Measurements from ENCODE around the gene PCDH15.
"Not testable (repeated sequence)": the region's sequence is repeated elsewhere in the genome, so short reads cannot be mapped to it uniquely, and the experiment has no call there.

The PCDH15 gene

DNA sequence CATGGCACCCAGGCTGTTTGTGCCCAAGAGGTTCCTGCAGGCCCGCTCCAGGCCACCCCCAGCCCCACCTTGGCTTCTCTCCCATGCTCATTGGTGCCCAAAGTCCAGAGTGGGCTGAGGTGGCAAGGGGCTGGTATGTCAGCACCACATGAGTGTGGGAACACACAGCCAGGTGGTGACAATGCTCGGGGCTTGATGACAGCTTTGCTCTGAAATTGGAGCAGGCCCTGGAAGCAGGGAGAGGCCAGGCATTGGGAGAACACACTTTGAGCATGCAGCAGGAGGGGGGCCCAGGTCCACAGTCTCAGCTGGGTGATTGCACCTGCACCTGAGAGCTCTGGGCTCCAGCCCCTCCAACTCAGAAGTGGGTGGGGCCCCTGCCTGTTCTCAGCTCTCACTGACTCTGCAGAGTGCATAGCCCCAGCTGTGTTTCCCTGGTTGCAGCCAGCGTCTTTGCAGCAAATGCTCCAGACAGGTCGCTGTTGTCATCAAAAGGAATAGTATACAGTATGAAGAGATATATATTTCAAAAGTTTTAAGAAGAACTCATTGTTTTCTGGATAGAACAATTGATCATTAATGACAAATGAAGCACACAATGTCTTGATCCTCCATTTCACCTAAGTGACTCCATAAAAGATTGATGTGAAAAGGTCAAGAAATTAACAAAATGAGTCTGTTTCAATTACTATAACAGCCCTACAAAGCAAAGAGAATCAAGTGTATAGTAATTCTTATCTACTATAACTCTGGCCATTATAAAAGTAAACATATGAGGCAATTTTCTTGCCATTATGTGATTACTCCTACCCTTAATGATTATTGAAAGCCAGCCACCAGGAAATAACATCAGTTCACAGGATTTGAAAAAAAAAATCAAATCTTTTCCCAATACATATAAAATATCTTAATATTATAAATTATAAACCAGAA, 848.1 kb downstream of the PCDH15 start:
- DNase-seq, result no peak

DNA sequence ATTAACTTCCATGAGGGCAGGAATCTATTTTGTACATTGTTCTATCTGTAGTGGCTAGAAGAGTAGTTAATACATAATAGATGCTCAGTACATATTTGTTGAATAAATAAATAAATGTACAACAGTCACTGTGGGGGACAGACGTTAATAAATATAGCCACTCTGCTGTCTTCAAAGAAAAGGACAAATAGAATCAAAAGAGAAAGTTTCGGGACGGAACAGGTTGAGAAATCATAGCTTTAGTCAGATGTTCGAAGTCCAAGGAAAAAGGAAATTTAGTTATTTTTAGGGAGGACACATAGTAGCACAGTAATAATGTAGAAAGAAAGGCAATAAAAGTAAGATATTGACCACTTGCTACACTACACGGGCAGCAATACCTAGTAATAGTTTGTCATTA, 861.4 kb downstream of the PCDH15 start:
- DNase-seq, result no peak

DNA sequence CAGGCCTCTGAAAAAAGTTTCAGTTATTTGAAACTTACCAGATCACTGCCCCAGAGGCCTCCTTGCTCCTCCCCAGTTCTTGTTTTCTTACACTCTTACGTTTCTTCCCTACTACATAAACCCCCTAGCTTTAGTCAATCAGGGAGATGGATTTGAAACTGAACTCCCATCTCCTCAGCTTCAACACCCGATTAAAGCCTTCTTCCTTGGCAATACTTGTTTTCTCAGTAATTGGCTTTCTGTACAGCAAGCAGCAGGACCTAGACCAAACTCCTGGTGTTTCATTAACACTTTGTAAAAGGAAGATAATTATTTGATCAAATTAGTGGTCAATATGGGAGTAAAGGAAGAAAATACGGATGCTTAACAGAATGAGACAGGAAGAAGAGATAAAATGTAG, 870.4 kb downstream of the PCDH15 start:
- DNase-seq, result no peak

DNA sequence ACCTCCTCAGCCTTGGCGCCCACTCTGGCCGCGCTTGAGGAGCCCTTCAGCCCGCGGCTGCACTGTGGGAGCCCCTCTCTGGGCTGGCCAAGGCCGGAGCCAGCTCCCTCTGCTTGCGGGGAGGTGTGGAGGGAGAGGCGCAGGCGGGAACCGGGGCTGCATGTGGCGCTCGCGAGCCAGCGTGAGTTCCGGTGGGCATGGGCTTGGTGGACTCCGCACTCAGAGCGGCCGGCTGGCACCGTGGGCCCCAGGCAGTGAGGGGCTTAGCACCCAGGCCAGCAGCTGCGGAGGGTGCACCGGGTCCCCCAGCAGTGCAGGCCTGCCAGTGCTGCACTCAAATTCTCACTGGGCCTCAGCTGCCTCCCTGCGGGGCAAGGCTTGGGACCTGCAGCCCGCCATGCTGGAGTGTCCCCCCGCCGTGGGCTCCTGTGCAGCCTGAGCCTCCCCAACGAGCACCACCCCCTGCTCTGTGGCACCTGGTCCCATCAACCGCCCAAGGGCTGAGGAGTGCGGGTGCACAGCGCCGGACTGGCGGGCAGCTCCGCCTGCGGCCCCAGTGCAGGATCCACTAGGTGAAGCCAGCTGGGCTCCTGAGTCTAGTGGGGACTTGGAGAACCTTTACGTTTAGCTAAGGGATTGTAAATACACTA, 876.9 kb downstream of the PCDH15 start:
- not testable (repeated sequence) for DNase-seq

DNA sequence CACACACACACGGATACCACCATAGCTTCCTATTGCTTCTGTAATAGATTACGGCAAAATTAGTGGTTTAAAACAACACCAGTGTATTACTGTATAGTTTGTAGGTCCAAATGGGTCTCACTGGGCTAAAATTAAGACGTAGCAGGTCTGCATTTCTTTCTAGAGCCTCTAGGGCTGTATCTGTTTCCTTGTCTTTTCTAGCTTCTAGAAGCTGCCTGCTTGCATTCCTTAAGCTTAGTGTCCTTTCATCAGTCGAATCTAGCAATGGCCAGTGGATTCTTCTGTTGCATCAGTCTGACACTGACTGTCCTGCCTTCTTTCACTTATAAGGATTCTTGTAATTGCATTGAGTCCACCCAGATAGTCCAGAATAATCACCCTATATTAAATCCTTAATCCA, 882.3 kb downstream of the PCDH15 start:
- no peak for DNase-seq

DNA sequence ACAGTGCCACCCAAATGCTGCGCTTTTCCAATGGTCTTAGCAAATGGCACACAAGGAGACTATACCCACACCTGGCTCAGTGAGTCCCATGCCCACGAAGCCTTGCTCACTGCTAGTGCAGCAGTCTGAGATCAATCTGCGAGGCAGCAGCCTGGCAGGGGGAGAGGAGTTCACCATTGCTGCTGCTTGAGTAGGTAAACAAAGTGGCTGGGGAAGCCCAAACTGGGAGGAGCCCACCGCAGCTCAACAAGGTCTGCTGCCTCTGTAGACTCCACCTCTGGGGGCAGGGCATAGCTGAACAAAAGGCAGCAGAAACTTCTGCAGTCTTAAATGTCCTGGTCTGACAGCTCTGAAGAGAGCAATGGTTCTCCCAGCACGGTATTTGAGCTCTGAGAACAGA, 891.2 kb downstream of the PCDH15 start:
- no peak for DNase-seq

DNA sequence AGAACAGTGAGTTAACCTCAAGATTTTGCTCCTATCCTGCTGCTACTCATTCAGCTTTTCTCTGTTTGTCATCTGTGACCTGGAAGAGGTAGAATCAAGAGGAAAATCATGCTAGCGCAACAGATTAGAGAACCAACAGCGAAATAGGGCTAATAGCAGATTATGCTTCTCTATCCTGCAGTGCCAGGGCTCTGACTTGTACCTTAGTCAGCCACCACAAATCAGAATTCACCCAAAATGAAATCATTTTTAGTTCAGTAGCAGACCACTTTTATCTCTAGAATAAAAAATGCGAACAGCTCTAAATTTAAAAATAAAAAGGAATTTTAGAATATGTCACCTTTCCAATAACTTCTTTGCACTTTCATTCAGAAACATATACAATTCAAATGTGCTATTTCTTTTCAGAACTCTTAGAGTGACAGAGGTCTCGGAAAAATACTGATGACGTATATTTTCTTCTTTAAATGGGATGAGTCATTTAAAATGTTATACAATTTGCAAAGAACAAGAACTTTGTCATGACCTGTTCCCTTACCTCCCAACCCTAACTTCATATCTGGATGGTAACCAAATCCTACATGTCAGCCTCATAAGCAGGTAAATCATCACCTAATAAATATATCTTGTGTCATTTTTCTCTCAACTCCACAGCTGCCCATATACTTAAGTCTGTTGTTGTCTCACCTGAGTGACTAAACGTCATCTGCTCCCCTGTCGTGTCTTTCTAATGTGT, 896.4 kb downstream of the PCDH15 start:
- DNase-seq, result no peak

DNA sequence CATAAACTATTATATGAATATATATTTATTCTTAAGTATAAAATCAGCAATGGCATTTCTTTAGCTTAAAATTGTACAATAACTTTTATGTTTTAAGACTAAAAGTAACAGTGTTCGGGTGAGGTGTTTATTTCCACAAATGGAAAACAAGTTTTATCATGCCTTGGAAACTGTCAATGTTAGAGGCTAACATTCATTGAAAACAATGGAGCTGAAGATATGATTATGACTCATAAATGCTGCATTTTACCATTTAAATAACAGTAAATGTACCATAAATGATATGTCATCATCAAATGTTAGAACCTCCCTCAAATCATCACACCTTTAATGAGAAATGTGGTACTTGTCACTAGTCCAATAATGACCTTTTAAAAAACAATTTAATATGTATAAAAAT, 897.3 kb downstream of the PCDH15 start:
- no peak for DNase-seq

DNA sequence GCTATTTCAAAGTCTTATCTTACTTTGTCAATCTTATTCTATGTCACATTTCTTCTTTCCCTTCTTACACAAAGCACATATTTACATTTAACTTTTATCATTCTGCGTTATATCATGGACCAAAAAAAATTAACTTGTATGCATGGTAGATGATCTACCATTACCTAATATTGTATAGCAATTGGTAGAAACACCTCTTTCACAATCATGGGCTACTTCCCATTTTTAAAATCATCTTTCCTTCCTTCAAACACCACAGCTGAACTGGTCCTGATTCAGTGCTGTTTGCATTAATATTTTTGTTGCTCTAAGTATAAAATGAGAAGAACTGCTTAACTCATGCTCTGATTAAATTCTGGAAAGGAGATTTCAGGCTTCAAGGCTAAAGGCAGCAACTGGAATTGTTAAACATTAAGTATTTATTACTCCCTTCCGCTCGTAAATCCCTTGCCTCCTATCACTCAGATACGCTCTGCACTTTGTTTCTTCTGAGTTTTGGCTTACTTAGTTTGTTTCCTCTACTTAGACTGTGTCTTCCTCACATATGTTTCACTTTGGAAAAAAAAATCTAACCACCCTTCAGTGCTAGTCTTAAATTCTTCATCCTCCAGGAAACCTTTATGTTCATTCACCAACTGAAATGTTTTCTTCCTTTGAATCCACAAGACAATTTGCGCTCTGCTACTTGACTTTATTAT, 901.4 kb downstream of the PCDH15 start:
- DNase-seq, result peak in 1 of 2 donors; percentile 12

DNA sequence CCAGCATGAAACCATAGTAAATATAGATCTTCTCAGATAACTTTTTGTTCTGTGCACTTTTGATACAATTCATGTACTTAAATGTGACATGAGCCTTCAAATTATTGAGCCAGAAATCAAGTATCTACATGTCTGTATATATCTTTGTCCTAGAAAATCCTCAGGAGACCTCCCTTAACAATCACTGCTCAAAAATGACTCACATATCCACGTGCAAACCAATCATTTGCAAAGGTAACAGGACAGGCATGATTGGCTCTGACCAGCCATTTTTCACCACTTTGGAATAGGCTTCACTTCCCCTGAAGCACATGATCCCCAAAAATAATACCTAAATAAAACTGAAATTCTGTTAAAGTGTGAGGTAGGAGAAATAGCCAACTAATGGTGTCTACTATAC, 902.5 kb downstream of the PCDH15 start:
- no peak for DNase-seq

DNA sequence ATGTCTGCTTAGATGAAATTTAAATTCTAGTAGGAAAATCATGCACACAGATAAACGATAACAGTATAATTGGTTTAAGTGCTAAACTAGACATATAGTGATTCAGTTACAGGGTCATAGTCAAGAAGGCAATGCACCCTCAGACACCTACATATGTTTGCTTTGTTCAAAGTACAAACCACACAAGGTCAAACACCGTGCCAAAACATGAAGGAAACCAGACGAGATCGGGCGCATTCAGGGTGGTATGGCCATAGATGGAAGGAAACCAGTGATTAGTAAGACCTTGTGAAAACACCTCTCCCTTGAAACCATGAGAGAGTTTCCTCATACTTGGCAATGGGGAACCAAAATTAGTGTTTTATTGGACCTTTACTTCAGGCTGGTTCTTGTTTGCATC, 906.9 kb downstream of the PCDH15 start:
- no peak for DNase-seq

DNA sequence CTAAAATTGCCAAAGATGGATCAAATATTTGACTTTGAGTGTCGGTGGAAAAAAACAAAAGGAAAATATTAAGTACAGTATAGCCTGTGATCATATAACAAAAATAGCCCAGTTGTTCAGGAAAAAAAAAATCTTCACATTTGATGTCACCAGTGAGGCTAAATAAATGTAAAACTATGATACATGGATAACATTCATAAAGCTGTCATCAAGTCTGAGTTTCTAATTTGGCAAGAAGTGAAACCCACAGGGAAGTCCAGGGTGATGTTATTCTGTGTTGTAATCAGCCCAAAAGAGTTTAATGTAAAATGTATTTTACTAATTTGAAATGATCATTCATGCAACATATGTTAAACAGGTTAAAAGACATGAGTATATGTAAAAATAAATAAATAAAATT, 908.0 kb downstream of the PCDH15 start:
- no peak for DNase-seq

DNA sequence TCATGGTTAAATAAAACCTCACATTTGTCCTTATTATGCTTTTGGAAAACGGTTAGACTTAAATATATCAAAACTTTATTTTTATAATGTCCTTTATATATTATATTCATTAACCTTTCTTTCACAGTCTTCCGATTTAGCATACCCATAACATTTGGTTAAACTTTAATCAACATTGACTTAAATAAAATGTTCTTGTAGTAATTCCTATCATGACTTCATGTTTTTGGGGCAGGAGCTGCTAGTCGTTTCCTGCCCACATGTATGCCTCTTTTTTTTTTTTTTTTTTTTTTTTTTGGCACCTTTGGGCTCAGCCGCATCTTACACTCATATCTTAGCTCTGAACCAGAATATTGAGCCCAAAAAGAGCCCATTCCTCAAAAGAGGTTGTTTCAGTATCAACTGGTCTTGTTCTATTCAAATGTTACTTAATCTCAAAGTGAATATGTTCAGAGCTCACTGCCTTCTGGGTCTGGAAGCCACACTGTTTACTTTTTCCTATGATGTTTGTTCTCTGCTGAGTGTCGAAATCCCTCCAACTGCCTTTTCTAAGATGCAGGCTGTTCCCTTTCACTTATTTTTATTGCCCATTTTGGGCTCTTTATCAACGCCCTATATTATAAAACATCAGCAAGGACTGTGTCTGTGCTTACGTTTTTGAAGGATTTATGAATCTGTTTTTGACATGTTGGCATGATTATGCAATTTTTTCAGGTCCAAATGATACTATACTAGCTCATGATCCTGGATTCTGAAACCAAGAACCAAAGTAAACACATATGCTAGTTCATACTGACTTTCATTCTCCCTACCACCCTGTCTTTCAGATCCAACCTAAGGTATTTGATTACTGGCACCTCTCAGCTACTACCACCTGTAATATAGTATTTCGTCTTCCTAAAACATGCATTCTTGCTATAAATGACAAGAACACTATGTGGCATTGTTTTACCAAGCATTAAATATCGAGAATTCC, 914.4 kb downstream of the PCDH15 start:
- no peak for DNase-seq

DNA sequence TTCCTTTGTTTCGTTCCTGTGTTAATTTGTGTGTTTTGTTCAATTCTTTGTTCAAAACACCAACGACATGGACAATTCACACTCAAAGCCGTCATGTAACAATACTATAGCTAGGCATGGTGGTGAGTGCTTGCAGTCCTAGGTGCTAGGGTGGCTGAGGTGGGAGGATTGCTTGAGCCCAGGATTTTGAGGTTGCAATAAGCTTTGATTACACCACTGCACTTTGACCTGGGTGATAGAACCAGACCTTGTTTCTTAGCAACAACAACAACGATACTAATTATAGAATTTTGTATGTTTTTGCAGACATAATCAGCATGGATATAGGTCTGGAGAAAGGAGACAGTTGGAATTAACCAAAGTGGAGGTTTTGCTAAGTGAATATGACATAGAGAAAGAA, 936.2 kb downstream of the PCDH15 start:
- no peak for DNase-seq

DNA sequence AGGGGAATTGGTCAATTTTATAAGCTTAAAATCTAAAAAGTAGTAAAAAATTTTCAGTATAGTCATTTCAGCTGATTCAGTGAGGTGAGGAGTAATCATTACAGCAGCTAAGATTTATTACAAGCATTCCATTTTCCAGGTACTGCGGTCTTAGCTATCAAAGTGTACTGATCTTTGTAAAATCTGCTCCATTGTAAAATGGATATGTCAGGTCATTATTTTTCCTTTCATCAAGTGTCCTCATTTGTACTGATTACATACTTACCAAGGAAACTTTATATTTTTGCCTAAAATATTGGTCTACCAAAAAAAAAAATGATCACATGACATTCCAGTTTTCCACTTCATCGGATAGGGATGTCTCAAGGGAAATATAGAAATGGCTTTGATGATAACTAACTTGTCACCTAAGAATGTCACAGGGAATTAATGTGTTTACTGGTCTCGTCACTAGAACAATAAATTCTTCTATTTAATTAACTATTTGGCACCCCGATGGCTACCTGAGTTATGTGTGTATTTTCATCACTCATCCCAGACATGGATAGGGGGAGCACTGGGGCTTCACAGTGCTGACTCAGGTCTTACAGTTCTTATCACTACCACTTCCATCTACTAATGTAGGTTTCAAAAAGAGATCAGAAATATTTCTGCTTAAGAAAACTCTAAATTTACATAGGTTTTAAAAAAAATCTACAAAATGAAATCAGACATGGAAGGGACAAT, 948.4 kb downstream of the PCDH15 start:
- DNase-seq, result no peak

DNA sequence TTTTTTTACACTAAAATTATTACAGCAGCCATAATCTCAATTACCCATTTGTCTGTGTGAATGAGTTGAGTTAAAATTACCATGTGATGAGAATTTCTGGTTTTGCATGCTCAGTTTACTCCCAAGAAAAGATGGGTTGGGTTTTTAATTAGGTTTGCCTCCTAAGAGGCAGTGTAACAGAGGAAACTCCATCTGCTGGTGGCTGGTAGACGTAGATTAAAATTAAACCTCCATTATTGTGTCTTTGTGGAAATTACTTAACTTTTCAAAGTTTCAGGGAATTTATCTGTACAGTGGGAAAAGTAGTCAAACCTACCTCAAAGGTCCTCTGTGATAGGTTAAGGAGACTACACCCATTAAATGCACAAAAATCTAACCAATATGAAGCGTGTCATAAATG, 954.2 kb downstream of the PCDH15 start:
- no peak for DNase-seq

DNA sequence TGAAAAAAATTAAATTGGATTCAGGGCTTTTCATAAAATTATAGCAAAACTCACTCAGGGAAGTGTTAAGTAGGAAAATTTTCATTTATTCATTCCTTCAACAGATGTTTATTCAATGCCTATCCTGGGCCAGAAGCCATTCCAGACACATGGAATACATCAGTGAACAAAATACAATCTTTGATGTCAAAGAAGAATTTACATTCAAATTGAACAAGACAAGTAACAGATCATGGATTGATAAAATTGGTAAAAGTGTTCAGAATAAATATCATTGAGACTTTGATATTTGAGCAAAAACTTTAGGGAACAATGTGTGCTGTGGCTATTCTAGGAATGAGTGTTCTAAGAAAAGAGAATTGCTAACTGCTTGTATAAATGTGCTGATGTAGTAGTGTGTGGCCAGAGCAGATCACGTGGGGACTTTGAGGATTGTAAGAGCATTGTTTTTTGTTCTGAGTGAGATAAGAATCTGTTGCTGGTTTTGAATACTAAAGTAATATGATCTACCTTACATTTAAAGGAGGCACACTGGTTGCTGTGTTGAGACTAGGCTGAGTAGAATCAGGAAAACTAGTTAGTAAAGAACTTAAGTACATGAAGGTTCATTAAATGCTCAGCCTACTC, 957.2 kb downstream of the PCDH15 start:
- DNase-seq, result peak in 1 of 2 donors; percentile 13

DNA sequence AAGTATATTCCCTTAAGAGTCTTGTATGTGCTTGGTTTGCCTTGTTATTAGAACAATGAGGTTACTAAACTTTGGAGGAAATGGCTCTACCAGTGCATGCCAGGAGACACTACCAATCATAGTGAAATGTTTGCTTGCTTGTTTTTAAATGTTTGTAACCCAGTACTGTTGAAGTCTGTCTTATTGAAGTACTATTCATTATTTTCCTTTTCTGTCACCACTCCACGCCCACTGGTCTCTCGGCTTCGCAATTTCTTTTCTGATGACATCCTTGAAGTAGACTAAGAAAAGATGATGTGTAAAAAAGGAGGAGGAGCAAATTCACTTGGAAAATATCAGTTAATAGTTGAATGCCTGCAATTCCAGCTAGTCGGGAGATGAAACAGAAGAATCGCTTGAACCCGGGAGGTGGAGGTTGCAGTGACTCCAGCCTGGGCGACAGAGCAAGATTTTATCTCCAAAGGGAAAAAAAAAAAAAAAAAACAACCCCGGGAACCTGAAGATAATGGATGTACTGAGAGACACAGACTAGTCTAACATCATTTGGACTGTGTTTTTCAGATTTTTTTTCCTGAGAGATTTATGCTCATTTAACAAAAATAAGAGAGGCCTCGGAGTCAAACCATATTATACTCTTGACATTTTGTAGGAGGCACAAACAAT, 959.4 kb downstream of the PCDH15 start:
- DNase-seq, result no peak

DNA sequence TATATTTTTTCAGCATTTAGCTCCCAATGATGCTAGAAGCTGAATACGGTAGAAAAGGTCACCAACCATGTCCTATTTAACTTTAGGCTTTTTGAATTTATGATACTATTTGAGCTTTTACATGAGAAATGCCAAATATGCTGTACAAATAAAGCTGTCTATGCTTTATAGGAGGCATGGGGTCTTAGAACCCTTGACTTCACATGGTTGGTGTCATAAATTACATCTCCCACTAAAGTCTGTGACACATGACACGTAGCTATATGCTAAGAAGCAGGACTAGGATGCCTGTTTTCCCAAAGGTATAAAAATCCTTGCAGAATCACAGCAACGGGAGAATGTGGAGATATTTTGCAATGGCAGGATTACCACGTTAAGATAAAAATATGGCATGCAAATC, 960.4 kb downstream of the PCDH15 start:
- no peak for DNase-seq
